ENCODE data around the gene SPESP1.

The SPESP1 gene

GRCh38 chr15:68990992-68991500 is 60.7 kb downstream of the SPESP1 start:
- H3K4me3 ChIP-seq (ENCODE audit: low read length), result no peak overlapping the region
- TF ChIP-seq CTCF (conservative IDR thresholded peaks at IDR 0.05; ENCODE audit: low read length), result no peak
- no peak for DNase-seq (ENCODE audit: low read depth)

GRCh38 chr15:68991723-68992122 is 61.4 kb downstream of the SPESP1 start:
- DNase-seq (ENCODE audit: low read depth), result no peak
- no peak overlapping the region for H3K4me3 ChIP-seq (ENCODE audit: low read length)
- TF ChIP-seq CTCF (conservative IDR thresholded peaks at IDR 0.05; ENCODE audit: low read length), result no peak

GRCh38 chr15:68992696-68993095 is 62.4 kb downstream of the SPESP1 start:
- no peak overlapping the region for H3K4me3 ChIP-seq (ENCODE audit: low read length)
- no peak for TF ChIP-seq CTCF (conservative IDR thresholded peaks at IDR 0.05; ENCODE audit: low read length)
- DNase-seq (ENCODE audit: low read depth), result no peak

- no peak overlapping the region for H3K4me3 ChIP-seq (ENCODE audit: low read length)
- no peak for DNase-seq (ENCODE audit: low read depth)
- no peak for TF ChIP-seq CTCF (conservative IDR thresholded peaks at IDR 0.05; ENCODE audit: low read length)
Observed at GRCh38 chr15:68993276-68993675, 63.0 kb downstream of the SPESP1 start.

GRCh38 chr15:68994149-68994548 is 63.8 kb downstream of the SPESP1 start:
- DNase-seq (ENCODE audit: low read depth), result peak; percentile 84
- no peak for TF ChIP-seq CTCF (conservative IDR thresholded peaks at IDR 0.05; ENCODE audit: low read length)

GRCh38 chr15:68994981-68995761 is 64.8 kb downstream of the SPESP1 start:
- no peak for TF ChIP-seq CTCF (conservative IDR thresholded peaks at IDR 0.05; ENCODE audit: low read length)
- no peak for DNase-seq (ENCODE audit: low read depth)
- no peak overlapping the region for H3K4me3 ChIP-seq (ENCODE audit: low read length)

More at GRCh38 chr15:68994149-68994548, 63.8 kb downstream of the SPESP1 start:
- no peak overlapping the region for H3K4me3 ChIP-seq (ENCODE audit: low read length)
